Upper lobe of left lung (tissue), 4 donors: Measurements from ENCODE around the gene HSPBP1.

Experiments
- EP300 ChIP-seq, 4 donors: sonication (generic); formaldehyde crosslinking; IDR thresholded peaks; one replicate each; pipeline ENCODE4 v1.5.1; 2017; ENCODE audit warnings: antibody characterized with exemption in 4 of 4, control low read depth in 2 of 4
- POLR2A ChIP-seq, 4 donors: fragments of 450-650 bp; IDR thresholded peaks; one replicate each; pipeline ENCODE4 v1.5.1; 2016 to 2017; ENCODE audit warnings: antibody characterized with exemption in 4 of 4, mild to moderate bottlenecking in 2 of 4
- POLR2AphosphoS5 ChIP-seq, 2 donors: sonication (generic); formaldehyde crosslinking; IDR thresholded peaks; one replicate each; pipeline ENCODE4 v1.5.1; 2017; ENCODE audit warnings: antibody characterized with exemption in 2 of 2
- TF ChIP-seq, protein P1 (sequence below), 6 experiments: fragments of 450-650 bp in 4 of 6; fragments of 200-600 bp in 2 of 6; sonication (generic) in 2 of 6; IDR thresholded peaks; one replicate each; pipeline ENCODE4 v1.5.1; 2016 to 2019; ENCODE audit warnings: antibody characterized with exemption in 6 of 6

DNA sequence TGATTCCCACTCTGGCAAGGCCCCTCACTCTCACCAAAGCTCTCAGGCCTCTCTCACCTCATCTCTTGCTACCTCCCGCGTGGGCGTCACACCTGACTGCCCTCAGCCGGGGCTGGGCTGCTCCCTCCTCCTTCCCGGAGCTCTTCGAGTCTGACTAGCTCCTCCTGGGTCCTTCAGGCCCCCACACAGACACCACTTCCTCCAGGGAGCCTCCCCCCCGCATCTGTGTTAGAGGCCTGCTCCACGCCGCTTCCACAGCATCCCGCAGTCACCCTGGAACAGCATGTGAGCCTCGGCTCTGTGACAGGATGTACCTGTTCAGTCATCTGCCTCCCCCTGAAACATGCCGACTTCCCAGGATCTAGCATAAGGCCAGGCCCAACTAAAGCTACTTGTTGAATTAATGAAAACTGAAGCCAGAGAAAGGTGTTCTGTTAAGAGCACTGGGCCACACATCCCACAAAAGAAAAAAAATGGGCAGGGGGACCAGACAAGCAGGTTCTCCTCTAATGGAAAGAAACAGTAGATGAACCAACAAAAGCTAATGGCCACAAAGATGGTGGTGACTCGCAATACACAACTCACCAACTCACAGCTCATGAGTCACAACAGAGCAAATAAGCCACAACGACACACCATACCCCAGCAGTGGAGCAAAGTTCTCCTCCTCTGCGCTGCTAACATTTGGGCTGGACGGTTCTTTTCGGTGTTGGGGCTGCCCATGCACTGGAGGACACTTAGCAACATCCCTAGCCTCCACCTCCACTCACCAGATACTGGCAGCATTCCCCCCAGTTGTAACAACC is 24.1 kb downstream of the HSPBP1 start:
- no peak for TF ChIP-seq POLR2A (IDR thresholded peaks at IDR 0.05)
- TF ChIP-seq, protein P1, sequence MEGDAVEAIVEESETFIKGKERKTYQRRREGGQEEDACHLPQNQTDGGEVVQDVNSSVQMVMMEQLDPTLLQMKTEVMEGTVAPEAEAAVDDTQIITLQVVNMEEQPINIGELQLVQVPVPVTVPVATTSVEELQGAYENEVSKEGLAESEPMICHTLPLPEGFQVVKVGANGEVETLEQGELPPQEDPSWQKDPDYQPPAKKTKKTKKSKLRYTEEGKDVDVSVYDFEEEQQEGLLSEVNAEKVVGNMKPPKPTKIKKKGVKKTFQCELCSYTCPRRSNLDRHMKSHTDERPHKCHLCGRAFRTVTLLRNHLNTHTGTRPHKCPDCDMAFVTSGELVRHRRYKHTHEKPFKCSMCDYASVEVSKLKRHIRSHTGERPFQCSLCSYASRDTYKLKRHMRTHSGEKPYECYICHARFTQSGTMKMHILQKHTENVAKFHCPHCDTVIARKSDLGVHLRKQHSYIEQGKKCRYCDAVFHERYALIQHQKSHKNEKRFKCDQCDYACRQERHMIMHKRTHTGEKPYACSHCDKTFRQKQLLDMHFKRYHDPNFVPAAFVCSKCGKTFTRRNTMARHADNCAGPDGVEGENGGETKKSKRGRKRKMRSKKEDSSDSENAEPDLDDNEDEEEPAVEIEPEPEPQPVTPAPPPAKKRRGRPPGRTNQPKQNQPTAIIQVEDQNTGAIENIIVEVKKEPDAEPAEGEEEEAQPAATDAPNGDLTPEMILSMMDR (IDR thresholded peaks at IDR 0.05): no peak
- no peak for TF ChIP-seq EP300 (IDR thresholded peaks at IDR 0.05)
- TF ChIP-seq POLR2AphosphoS5 (IDR thresholded peaks at IDR 0.05): no peak
